HCT116 (cell line): ENCODE results near the gene CSH2. TPM values are rescaled to one million over a fixed set of nuclear protein-coding genes. Genes with fewer than 3 reads are reported as not detected.

ENCODE experiments used
- ATAC-seq: fragments of 200-7000 bp; cut with Tn5 transposase; 2 replicates; pipeline ENCODE4 v1.9.1; 2020; ENCODE audit warnings: mild to moderate bottlenecking, moderate library complexity
- BruUV-seq: library from RNA; stranded (reverse); fragments of 400-500 nt; replicated peaks from 2 replicates; lab custom pipeline; 2021; lab: Mats Ljungman, UMichigan
- CTCF ChIA-PET: fragments of 300-600 bp; sonication (Branson Sonifier 250); formaldehyde crosslinking; loops from one replicate; lab custom pipeline; 2021; ENCODE audit warnings: antibody characterized with exemption; lab: Charles Lee
- POLR2A ChIA-PET: fragments of 300-600, 350-600 bp; sonication (Branson Sonifier 250); formaldehyde crosslinking; loops from one replicate; lab custom pipeline; 2021; ENCODE audit warnings: antibody characterized with exemption; lab: Charles Lee
- RAD21 ChIA-PET, 2 experiments: fragments of 300-600 bp; sonication (Branson Sonifier 250); formaldehyde crosslinking; loops; one replicate each; lab custom pipeline; 2023; ENCODE audit warnings: low total read pairs in 2 of 2; ENCODE audit not compliant: uncharacterized antibody in 2 of 2, unreplicated experiment in 2 of 2, low non-redundant PET in 1 of 2; lab: Charles Lee
- DNase-seq: peaks from one replicate; pipeline ENCODE4 v3.0.0-alpha.2; 2010; ENCODE audit warnings: low read depth, low spot score
- H2AFZ ChIP-seq: fragments of 200-600 bp; shearing (Covaris generic), sonication (generic); 2 replicates; pipeline ENCODE4 v1.6.1; 2017; ENCODE audit warnings: low read depth, mixed run types, mixed read lengths, antibody characterized with exemption, low read length; ENCODE audit not compliant: poor library complexity, severe bottlenecking
- H3K27ac ChIP-seq: 2 replicates; pipeline ENCODE4 v1.5.1; 2012; ENCODE audit warnings: low read depth, low read length
- H3K27me3 ChIP-seq: fragments of 200-600 bp; sonication (generic); 2 replicates; pipeline ENCODE4 v1.6.1; 2016; ENCODE audit warnings: mixed run types, low read length, mixed read lengths; ENCODE audit not compliant: insufficient read depth
- H3K36me3 ChIP-seq, 2 experiments: fragments of 200-500 bp in 1 of 2; fragments of 200-600 bp in 1 of 2; sonication (Bioruptor generic) in 1 of 2; sonication (generic) in 1 of 2; 2 replicates each; pipeline versions ENCODE4 v1.5.1 to v1.6.1; 2014 to 2016; ENCODE audit warnings: low read length in 2 of 2, inconsistent platforms in 1 of 2, mixed read lengths in 1 of 2, mixed run types in 1 of 2; ENCODE audit not compliant: insufficient read depth in 2 of 2, control insufficient read depth in 1 of 2
- H3K4me1 ChIP-seq, 2 experiments: fragments of 200-600 bp in 1 of 2; sonication (generic) in 1 of 2; 2 replicates each; pipeline versions ENCODE4 v1.5.1 to v1.6.1; 2012 to 2017; ENCODE audit warnings: low read length in 2 of 2, inconsistent platforms in 1 of 2, mild to moderate bottlenecking in 1 of 2, mixed read lengths in 1 of 2, mixed run types in 1 of 2, moderate library complexity in 1 of 2; ENCODE audit not compliant: insufficient read depth in 2 of 2, control insufficient read depth in 1 of 2
- H3K4me2 ChIP-seq: fragments of 200-600 bp; sonication (generic); 2 replicates; pipeline ENCODE4 v1.6.1; 2017; ENCODE audit warnings: mixed run types, low read length, mixed read lengths
- H3K4me3 ChIP-seq, 2 experiments: fragments of 200-600 bp in 1 of 2; sonication (generic) in 1 of 2; replicated peaks in 1 of 2; 2 replicates each; pipeline ENCODE4 v1.5.1; 2011 to 2016; ENCODE audit warnings: low read length in 2 of 2, control low read depth in 1 of 2, low read depth in 1 of 2, mild to moderate bottlenecking in 1 of 2, mixed read lengths in 1 of 2, mixed run types in 1 of 2
- H3K79me2 ChIP-seq: fragments of 200-600 bp; sonication (generic); 2 replicates; pipeline ENCODE4 v1.6.1; 2017; ENCODE audit warnings: mild to moderate bottlenecking, mixed run types, low read length, moderate library complexity, mixed read lengths; ENCODE audit not compliant: insufficient read depth
- H3K9ac ChIP-seq: fragments of 200-600 bp; sonication (generic); 2 replicates; pipeline ENCODE4 v1.6.1; 2016; ENCODE audit warnings: low read length, mixed read lengths
- H3K9me2 ChIP-seq: fragments of 200-600 bp; sonication (generic), shearing (Covaris generic); 2 replicates; pipeline ENCODE4 v1.6.1; 2017; ENCODE audit warnings: mixed run types, mild to moderate bottlenecking, moderate library complexity; ENCODE audit not compliant: insufficient read depth
- H3K9me3 ChIP-seq, 2 experiments: fragments of 200-500 bp in 1 of 2; fragments of 200-600 bp in 1 of 2; sonication (Bioruptor generic) in 1 of 2; sonication (generic) in 1 of 2; 2 replicates each; pipeline ENCODE4 v1.6.1; 2014 to 2017; ENCODE audit warnings: low read length in 2 of 2, mixed read lengths in 2 of 2, inconsistent platforms in 1 of 2, low read depth in 1 of 2, mild to moderate bottlenecking in 1 of 2, mixed run types in 1 of 2, moderate library complexity in 1 of 2; ENCODE audit not compliant: control insufficient read depth in 1 of 2, insufficient read depth in 1 of 2
- H4K20me1 ChIP-seq: fragments of 200-600 bp; sonication (generic), shearing (Covaris generic); 2 replicates; pipeline ENCODE4 v1.6.1; 2017; ENCODE audit warnings: mixed run types, mild to moderate bottlenecking, moderate library complexity; ENCODE audit not compliant: insufficient read depth
- CBX3 ChIP-seq: IDR thresholded peaks from 2 replicates; pipeline ENCODE4 v1.6.1; 2012; ENCODE audit warnings: low read depth
- CEBPB ChIP-seq: IDR thresholded peaks from 2 replicates; pipeline ENCODE4 v1.6.1; 2012; ENCODE audit warnings: low read depth
- CTCF ChIP-seq, 3 experiments: fragments of 200-600 bp in 1 of 3; sonication (generic) in 1 of 3; IDR thresholded peaks in 2 of 3; conservative IDR thresholded peaks in 1 of 3; 2 replicates each; pipeline ENCODE4 v1.5.1; 2012 to 2017; ENCODE audit warnings: low read depth in 2 of 3, low read length in 2 of 3, antibody characterized with exemption in 1 of 3, borderline replicate concordance in 1 of 3, control low read depth in 1 of 3, mild to moderate bottlenecking in 1 of 3, mixed read lengths in 1 of 3, mixed run types in 1 of 3, moderate library complexity in 1 of 3; ENCODE audit not compliant: insufficient read depth in 1 of 3
- EGR1 ChIP-seq: IDR thresholded peaks from 2 replicates; pipeline ENCODE4 v1.6.1; 2012; ENCODE audit warnings: low read depth
- ELF1 ChIP-seq: IDR thresholded peaks from 2 replicates; pipeline ENCODE4 v1.6.1; 2012; ENCODE audit warnings: low read depth, borderline replicate concordance
- EZH2 ChIP-seq: fragments of 200-600 bp; sonication (generic); IDR thresholded peaks from 2 replicates; pipeline ENCODE4 v1.6.1; 2017; ENCODE audit warnings: antibody characterized with exemption, mixed run types
- EZH2phosphoT487 ChIP-seq: fragments of 200-600 bp; IDR thresholded peaks from 2 replicates; pipeline ENCODE4 v1.6.1; 2018; ENCODE audit warnings: antibody characterized with exemption, borderline replicate concordance
- FOSL1 ChIP-seq: IDR thresholded peaks from 2 replicates; pipeline ENCODE4 v1.6.1; 2012; ENCODE audit warnings: low read depth
- JUND ChIP-seq: IDR thresholded peaks from 2 replicates; pipeline ENCODE4 v1.6.1; 2012
- SIN3A ChIP-seq: IDR thresholded peaks from 2 replicates; pipeline ENCODE4 v1.6.1; 2012; ENCODE audit warnings: low read depth
- SRF ChIP-seq: IDR thresholded peaks from 2 replicates; pipeline ENCODE4 v1.6.1; 2012; ENCODE audit warnings: low read depth
- TCF7L2 ChIP-seq: IDR thresholded peaks from 2 replicates; pipeline ENCODE4 v1.7.0; 2011; ENCODE audit warnings: borderline replicate concordance, inconsistent platforms; ENCODE audit not compliant: insufficient read depth, insufficient read length; ENCODE audit errors: extremely low read depth
- ZFX ChIP-seq: fragments of 450-650 bp; IDR thresholded peaks from 2 replicates; pipeline ENCODE4 v1.6.1; 2017
- intact Hi-C: fragments of 100-400 bp; cut with micrococcal nuclease; formaldehyde crosslinking; loops from 2 replicates; pipeline ENCODE4 v1.10.0; 2022
- total RNA-seq: library from RNA; stranded (reverse); gene quantifications from one replicate; pipeline ENCODE4 v1.2.1, GENCODE V29; 2021; ENCODE audit not compliant: unreplicated experiment
- TF ChIP-seq, protein P1 (sequence below): IDR thresholded peaks from 2 replicates; pipeline ENCODE4 v1.6.1; 2011; ENCODE audit warnings: mild to moderate bottlenecking, low read length, moderate library complexity; ENCODE audit not compliant: insufficient replicate concordance; ENCODE audit errors: extremely low read depth
- TF ChIP-seq, protein P2 (sequence below): IDR thresholded peaks from 2 replicates; pipeline ENCODE4 v1.6.1; 2012
- TF ChIP-seq, protein P3 (sequence below): IDR thresholded peaks from 2 replicates; pipeline ENCODE4 v1.6.1; 2012
- TF ChIP-seq, protein P4 (sequence below): IDR thresholded peaks from 2 replicates; pipeline ENCODE4 v1.6.1; 2012; ENCODE audit warnings: low read depth

The CSH2 gene
- total RNA-seq, 1 experiment from 2014 or later: not detected

GRCh38 chr17:63854709-63855108 is 18.8 kb downstream of the CSH2 start:
- Histone ChIP-seq H3K27me3 (no peaks in the 10 kb centered on the region), H3K4me3 (no peak overlapping the region), H3K4me2 (no peak overlapping the region), H3K36me3 (no peaks in the 10 kb centered on the region), H3K4me1 (peaks cover under 1 to 6% of the 10 kb centered on the region in 2 experiments; a peak in 3 of 4 replicates), H3K79me2 (no peaks in the 10 kb centered on the region), H3K9me2 (no peaks in the 10 kb centered on the region), H2AFZ (no peak overlapping the region), H3K9me3 (no peaks in the 10 kb centered on the region), H3K9ac (no peak overlapping the region), H4K20me1 (no peaks in the 10 kb centered on the region)
- DNase-seq (no peak), ATAC-seq (no peak)
- CTCF ChIA-PET: interaction anchor here (0.9 to 1.3 kb wide), 3 partner anchors 10 to 12 kb away, joined by 3 to 5 read pairs (median 4); no protein-coding TSS in a partner anchor
- no TSS peak for BruUV-seq
- intact Hi-C loops: no loop called here
- RAD21 ChIA-PET: no interaction called here
- POLR2A ChIA-PET: no interaction called here
- TF ChIP-seq, protein P1, sequence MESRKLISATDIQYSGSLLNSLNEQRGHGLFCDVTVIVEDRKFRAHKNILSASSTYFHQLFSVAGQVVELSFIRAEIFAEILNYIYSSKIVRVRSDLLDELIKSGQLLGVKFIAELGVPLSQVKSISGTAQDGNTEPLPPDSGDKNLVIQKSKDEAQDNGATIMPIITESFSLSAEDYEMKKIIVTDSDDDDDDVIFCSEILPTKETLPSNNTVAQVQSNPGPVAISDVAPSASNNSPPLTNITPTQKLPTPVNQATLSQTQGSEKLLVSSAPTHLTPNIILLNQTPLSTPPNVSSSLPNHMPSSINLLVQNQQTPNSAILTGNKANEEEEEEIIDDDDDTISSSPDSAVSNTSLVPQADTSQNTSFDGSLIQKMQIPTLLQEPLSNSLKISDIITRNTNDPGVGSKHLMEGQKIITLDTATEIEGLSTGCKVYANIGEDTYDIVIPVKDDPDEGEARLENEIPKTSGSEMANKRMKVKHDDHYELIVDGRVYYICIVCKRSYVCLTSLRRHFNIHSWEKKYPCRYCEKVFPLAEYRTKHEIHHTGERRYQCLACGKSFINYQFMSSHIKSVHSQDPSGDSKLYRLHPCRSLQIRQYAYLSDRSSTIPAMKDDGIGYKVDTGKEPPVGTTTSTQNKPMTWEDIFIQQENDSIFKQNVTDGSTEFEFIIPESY: no peak
- TF ChIP-seq SIN3A (no peak), ZFX (no peak), EZH2phosphoT487 (no peak), CEBPB (no peak), CBX3 (no peak), EGR1 (no peak), TCF7L2 (no peak), ELF1 (no peak), FOSL1 (no peak), JUND (no peak), CTCF (IDR thresholded peaks at IDR 0.05 in 2 of 3, conservative IDR thresholded peaks at IDR 0.05 in 1 of 3; ENCODE audit: borderline replicate concordance in 1 of 3, insufficient read depth in 1 of 3, low read depth in 2 of 3, low read length in 2 of 3) (no peak), SRF (no peak), EZH2 (no peak)
- TF ChIP-seq, protein P2, sequence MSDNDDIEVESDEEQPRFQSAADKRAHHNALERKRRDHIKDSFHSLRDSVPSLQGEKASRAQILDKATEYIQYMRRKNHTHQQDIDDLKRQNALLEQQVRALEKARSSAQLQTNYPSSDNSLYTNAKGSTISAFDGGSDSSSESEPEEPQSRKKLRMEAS: no peak
- TF ChIP-seq, protein P3, sequence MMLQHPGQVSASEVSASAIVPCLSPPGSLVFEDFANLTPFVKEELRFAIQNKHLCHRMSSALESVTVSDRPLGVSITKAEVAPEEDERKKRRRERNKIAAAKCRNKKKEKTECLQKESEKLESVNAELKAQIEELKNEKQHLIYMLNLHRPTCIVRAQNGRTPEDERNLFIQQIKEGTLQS: no peak
- TF ChIP-seq, protein P4, sequence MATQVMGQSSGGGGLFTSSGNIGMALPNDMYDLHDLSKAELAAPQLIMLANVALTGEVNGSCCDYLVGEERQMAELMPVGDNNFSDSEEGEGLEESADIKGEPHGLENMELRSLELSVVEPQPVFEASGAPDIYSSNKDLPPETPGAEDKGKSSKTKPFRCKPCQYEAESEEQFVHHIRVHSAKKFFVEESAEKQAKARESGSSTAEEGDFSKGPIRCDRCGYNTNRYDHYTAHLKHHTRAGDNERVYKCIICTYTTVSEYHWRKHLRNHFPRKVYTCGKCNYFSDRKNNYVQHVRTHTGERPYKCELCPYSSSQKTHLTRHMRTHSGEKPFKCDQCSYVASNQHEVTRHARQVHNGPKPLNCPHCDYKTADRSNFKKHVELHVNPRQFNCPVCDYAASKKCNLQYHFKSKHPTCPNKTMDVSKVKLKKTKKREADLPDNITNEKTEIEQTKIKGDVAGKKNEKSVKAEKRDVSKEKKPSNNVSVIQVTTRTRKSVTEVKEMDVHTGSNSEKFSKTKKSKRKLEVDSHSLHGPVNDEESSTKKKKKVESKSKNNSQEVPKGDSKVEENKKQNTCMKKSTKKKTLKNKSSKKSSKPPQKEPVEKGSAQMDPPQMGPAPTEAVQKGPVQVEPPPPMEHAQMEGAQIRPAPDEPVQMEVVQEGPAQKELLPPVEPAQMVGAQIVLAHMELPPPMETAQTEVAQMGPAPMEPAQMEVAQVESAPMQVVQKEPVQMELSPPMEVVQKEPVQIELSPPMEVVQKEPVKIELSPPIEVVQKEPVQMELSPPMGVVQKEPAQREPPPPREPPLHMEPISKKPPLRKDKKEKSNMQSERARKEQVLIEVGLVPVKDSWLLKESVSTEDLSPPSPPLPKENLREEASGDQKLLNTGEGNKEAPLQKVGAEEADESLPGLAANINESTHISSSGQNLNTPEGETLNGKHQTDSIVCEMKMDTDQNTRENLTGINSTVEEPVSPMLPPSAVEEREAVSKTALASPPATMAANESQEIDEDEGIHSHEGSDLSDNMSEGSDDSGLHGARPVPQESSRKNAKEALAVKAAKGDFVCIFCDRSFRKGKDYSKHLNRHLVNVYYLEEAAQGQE: no peak
- TF ChIP-seq, all 23 proteins: peak for 0
- no peak overlapping the region for H3K27ac ChIP-seq
